Measurements from ENCODE around the gene KLF11. TPM values are rescaled to one million over a fixed set of nuclear protein-coding genes. Genes with fewer than 3 reads are reported as not detected.
"Not testable (repeated sequence)": the region's sequence is repeated elsewhere in the genome, so short reads cannot be mapped to it uniquely, and the experiment has no call there.

KLF11 gene
- total RNA-seq, 1 experiment from 2014 or later = 15.0 TPM

DNA sequence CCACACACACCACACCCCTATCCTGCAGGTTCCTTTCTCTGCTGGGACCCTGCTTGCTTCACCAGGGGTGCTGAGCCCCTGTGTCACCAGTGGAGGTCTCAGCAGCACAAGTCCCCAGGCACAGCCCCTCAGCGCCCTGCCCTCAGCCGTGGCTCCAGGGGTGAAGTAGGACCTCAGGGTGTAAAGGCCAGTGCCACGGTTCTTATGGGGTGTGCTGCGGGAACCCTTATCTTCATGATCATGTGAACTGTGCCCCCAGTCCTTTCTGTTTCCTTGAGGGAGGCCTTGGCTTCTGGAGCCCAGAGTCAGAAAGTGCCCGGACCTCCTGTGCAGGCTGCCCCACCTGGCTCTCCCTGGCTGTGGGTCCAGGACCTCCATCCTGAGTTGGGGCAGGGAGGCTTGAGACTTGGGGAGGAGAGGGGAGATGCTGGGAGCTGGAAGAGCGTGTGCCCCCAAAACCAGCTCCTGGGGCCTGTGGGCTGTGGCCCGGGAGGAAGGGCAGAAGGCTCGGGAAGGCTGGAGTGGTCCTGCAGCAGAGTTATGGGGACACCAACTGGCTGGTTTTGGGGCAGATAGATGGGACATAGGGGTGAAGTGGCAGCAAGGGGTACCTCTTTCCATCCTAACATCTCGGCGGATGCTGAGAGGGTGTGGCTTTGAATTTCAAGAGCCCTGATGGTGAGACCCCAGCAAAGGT, 20.2 kb upstream of the KLF11 start:
- no peak for DNase-seq (ENCODE audit: extremely low read depth, low read depth)

DNA sequence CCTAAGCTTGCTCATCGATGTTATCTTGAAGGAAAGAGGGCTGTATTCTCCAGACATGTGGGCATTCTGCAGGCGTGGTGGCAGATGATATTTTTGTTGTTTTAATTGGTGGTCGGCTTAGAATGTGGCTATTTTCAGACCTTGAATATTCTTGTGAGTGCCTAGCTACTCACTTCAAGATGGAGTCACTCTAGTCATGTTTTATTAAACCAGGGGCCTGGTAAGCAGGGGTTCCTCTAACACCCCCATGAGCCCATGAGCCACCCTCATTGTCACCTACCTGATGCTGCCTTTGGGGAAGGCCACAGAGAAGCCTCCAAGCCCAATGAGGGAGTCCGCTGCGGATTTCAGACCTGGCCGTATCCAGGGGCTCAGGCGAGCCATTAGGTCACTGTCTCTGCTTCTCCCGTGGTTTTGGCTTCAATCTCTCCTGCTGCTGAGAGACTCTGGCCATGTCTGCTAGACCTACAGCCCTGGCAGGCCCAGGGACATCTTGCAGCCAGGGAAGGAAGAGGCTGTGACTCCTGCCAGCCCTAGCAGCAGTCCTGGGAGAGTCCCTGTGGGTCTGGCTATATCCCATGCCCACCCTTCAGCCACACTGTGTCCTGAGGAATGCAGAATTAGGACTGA, 16.3 kb upstream of the KLF11 start:
- DNase-seq (ENCODE audit: extremely low read depth, low read depth) = no peak

GRCh38 chr2:10027660-10028330, 15.6 kb upstream of the KLF11 start:
- no peak for DNase-seq (ENCODE audit: extremely low read depth, low read depth)

DNA sequence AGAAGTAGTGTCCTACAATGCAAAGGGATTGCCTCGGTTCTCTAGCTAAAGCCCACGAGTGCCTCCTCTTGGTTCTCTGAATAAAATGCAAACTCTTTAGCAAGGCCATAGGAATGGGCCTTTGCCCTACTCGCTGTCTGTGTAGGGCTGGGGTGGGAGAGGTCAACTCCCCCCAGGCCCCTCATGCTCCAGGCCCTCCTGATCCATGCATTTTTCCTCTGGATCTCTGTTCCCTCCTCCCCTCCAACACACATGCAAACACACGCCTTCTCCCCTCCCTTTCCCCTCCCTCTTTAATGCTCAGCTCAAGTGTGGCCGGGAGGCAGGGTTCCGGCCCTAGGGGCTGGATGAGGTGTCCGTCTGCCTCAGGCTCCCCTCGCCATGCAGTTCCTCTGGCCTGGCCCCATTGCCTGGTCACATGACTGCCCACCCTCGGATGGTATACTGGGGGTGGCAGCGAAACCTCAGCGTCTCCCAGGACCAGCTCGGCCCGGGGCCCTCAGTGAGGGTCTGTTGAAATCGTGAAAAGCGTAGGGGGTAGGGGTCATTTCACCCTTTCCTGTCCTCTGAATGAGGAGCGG, 14.9 kb upstream of the KLF11 start:
- DNase-seq (ENCODE audit: extremely low read depth, low read depth) = no peak

- DNase-seq (ENCODE audit: extremely low read depth, low read depth) = no peak
Measured at GRCh38 chr2:10028988-10029874, 14.1 kb upstream of the KLF11 start.

DNA sequence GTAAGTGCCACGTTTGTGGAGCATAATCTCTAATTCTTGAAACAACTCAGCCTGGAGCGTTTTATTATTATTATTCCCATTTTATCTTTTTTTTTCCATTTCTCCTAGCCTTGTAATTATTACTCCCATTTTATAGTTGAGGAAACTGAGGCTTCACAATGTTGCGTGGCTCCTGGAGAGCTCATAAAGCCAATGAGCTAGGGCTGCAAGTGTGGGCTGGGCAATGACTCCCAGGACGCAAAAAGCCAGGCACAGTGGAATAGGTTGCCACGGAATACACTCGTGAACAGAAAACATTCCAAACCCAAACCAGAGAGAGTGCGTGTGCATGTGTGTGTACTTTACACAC, 13.5 kb upstream of the KLF11 start:
- DNase-seq (ENCODE audit: extremely low read depth, low read depth) = no peak

GRCh38 chr2:10030311-10030736, 13.0 kb upstream of the KLF11 start:
- DNase-seq (ENCODE audit: extremely low read depth, low read depth) = no peak

GRCh38 chr2:10030798-10031197, 12.6 kb upstream of the KLF11 start:
- not testable (repeated sequence) for DNase-seq (ENCODE audit: extremely low read depth, low read depth)

- no peak for DNase-seq (ENCODE audit: extremely low read depth, low read depth)
Measured at GRCh38 chr2:10031886-10032745, 11.2 kb upstream of the KLF11 start.

- no peak for DNase-seq (ENCODE audit: extremely low read depth, low read depth)
Measured at GRCh38 chr2:10032746-10033105, 10.6 kb upstream of the KLF11 start.

DNA sequence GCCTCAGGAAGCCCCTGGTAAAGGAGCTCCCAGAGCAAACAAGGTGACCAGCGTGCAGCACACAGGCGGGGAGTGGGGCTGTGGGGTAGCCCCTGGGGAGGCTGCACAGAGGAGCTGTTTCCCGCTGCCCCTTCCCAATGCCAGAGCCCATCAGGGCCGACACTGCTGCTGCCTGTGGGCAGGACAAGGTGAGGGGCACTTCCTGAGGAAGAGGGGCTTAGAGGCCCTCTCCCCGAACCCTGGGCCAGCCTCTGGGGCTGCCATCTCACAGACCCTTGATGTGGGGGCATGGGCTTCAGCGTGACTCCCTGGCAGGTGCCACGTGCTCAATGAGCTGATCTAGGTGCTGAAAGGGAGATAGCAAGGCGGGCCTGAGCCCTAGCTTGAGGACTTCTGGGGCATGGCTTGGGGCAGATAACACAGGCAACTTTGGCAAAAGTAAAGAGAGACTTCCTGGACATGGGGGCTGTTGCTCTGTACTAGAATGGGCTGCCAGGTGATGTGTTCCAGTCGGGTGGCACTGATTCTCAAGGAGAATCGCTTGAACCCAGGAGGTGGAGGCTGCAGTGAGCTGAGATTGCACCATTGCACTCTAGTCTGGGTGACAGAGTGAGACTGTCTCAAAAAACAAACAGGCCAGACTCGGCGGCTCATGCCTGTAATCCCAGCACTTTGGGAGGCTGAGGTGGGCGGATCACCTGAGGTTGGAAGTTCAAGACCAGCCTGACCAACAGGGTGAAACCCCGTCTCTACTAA, 9.9 kb upstream of the KLF11 start:
- no peak for DNase-seq (ENCODE audit: extremely low read depth, low read depth)

- no peak for DNase-seq (ENCODE audit: extremely low read depth, low read depth)
Measured at GRCh38 chr2:10034333-10035052, 8.9 kb upstream of the KLF11 start.

DNA sequence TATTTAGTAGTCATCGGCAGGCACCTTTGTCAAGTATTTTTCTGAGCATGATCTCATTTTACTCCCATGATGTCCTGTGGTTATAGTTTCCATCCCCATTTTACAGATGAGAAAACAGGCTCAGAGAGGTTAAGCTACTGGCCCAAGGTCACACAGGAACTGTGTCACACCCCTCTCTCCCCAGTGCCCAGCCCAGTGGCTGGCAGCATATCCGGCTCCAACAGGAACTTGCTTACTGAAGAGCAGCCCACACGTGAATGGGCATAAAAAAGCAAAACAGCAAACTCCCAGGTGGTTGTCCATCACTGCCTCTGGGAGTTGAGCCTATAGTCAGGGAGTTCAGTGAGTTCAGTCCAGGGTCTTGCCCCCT, 8.3 kb upstream of the KLF11 start:
- DNase-seq (ENCODE audit: extremely low read depth, low read depth) = no peak

DNA sequence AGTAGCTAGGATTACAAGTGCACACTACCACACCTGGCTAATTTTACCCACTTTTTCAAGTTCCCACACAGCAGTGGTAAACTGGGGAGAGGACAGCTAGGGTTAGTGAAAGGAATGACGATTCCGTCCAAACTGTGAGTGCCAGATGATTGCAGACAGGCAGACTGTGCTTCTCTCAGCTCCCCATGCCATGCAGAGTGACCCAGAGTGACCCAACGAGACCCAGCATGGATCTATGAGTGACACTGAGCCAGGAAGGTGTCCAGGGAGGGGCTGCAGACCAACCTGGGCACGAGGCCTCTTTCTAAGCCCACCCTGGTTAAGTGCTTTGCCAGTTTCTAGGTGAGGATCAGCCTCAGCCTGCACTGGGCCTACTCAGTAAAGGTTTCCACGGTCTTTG, 7.7 kb upstream of the KLF11 start:
- DNase-seq (ENCODE audit: extremely low read depth, low read depth) = no peak

- DNase-seq (ENCODE audit: extremely low read depth, low read depth) = peak; percentile 27
Measured at GRCh38 chr2:10036095-10036884, 7.1 kb upstream of the KLF11 start.

GRCh38 chr2:10038123-10038522, 5.2 kb upstream of the KLF11 start:
- no peak for DNase-seq (ENCODE audit: extremely low read depth, low read depth)

DNA sequence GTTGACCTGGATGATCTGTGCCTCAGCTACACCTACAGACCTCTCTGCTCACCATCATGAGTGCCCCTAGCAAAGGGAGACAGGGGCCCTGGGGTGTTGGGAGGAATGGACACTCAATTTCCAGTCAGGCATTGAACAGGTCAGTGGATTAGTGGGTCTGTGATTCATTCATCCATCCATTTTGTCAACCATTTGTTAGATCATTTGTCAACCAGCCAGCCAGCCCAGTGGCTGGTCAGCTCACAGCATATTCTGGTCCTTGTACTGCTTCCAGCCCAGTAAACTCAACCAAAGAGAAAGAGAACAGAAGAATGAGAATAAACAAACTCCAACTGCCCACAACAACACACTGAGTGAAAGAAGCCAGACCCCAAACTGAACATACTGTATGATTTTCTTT, 4.6 kb upstream of the KLF11 start:
- DNase-seq (ENCODE audit: extremely low read depth, low read depth) = no peak
